Endothelial cell (in vitro differentiated cells): ENCODE results near the gene STX5. TPM values are rescaled to one million over a fixed set of nuclear protein-coding genes. Genes with fewer than 3 reads are reported as not detected.

Experiments
- DNase-seq: peaks from one replicate; pipeline ENCODE4 v3.0.0; 2021; ENCODE audit warnings: low spot score
- H3K27ac Mint-ChIP-seq: one replicate; pipeline ENCODE4 v1.8.0; 2021; ENCODE audit warnings: mixed read lengths, inconsistent platforms; ENCODE audit not compliant: unreplicated experiment
- H3K27me3 Mint-ChIP-seq: one replicate; pipeline ENCODE4 v1.8.0; 2021; ENCODE audit warnings: mild to moderate bottlenecking, moderate library complexity, mixed read lengths, inconsistent platforms; ENCODE audit not compliant: unreplicated experiment
- H3K36me3 Mint-ChIP-seq: one replicate; pipeline ENCODE4 v1.8.0; 2021; ENCODE audit warnings: mild to moderate bottlenecking, low read depth, mixed read lengths, inconsistent platforms; ENCODE audit not compliant: unreplicated experiment
- H3K4me1 Mint-ChIP-seq: one replicate; pipeline ENCODE4 v1.8.0; 2021; ENCODE audit warnings: mild to moderate bottlenecking, mixed read lengths, inconsistent platforms; ENCODE audit not compliant: unreplicated experiment
- H3K4me3 Mint-ChIP-seq: one replicate; pipeline ENCODE4 v1.8.0; 2021; ENCODE audit warnings: mild to moderate bottlenecking, mixed read lengths, inconsistent platforms; ENCODE audit not compliant: unreplicated experiment
- H3K9me3 Mint-ChIP-seq: one replicate; pipeline ENCODE4 v1.8.0; 2021; ENCODE audit warnings: mixed read lengths, inconsistent platforms; ENCODE audit not compliant: unreplicated experiment
- CTCF ChIP-seq: fragments of 200-600 bp; sonication (generic); IDR thresholded peaks from one replicate; pipeline ENCODE4 v1.5.0; 2021; ENCODE audit warnings: antibody characterized with exemption; ENCODE audit not compliant: unreplicated experiment
- total RNA-seq: library from RNA; stranded (reverse); fragmentation: NEBNext Ultra II Directional; extraction: Animal tissue kit (Norgen Biotek cat#: 25700); gene quantifications from one replicate; pipeline ENCODE4 v1.2.1, GENCODE V29; 2021; ENCODE audit not compliant: unreplicated experiment

Gene STX5
- total RNA-seq, 1 donor from 2014 or later: 37.9 TPM

- TF ChIP-seq CTCF: no peak
- peak; percentile 97 for DNase-seq
- Mint-ChIP-seq H3K27ac (peak within 1 kb of the TSS; percentile 95), H3K4me1 (peaks cover 32% of the 10 kb centered on the region), H3K4me3 (peak within 1 kb of the TSS; percentile 99), H3K9me3 (no peaks in the 10 kb centered on the region), H3K36me3 (peaks cover 28% of the 10 kb centered on the region), H3K27me3 (peaks cover 6% of the 10 kb centered on the region)
Measured at GRCh38 chr11:62805076-62805892, 26.6 kb downstream of the STX5 start, which contains the start of gene NXF1. Gene NXF1 (minus strand): TSS chr11:62805440. CDS start chr11:62805356, 84 bp downstream.

GRCh38 chr11:62804310-62805075 is 27.4 kb downstream of the STX5 start:
- no peak for DNase-seq
- TF ChIP-seq CTCF: no peak
- no peaks in the 10 kb centered on the region for H3K9me3 Mint-ChIP-seq
- H3K4me1 Mint-ChIP-seq: peaks cover 32% of the 10 kb centered on the region
- H3K36me3 Mint-ChIP-seq: peaks cover 33% of the 10 kb centered on the region
- peak overlapping the region; percentile 99 for H3K4me3 Mint-ChIP-seq
- H3K27me3 Mint-ChIP-seq: peaks cover 6% of the 10 kb centered on the region
- H3K27ac Mint-ChIP-seq: peak overlapping the region; percentile 94

- H3K36me3 Mint-ChIP-seq: peaks cover 50% of the 10 kb centered on the region
- H3K9me3 Mint-ChIP-seq: no peaks in the 10 kb centered on the region
- no peak overlapping the region for H3K27ac Mint-ChIP-seq
- H3K27me3 Mint-ChIP-seq: peaks cover 11% of the 10 kb centered on the region
- H3K4me1 Mint-ChIP-seq: peaks cover 16% of the 10 kb centered on the region
- no peak for TF ChIP-seq CTCF
- no peak overlapping the region for H3K4me3 Mint-ChIP-seq
- no peak for DNase-seq
Measured at GRCh38 chr11:62801071-62801470, 30.8 kb downstream of the STX5 start.

- H3K4me3 Mint-ChIP-seq: peak overlapping the region; percentile 72
- peaks cover 5% of the 10 kb centered on the region for H3K27me3 Mint-ChIP-seq
- peaks cover 8% of the 10 kb centered on the region for H3K4me1 Mint-ChIP-seq
- no peaks in the 10 kb centered on the region for H3K9me3 Mint-ChIP-seq
- DNase-seq: no peak
- no peak for TF ChIP-seq CTCF
- no peak overlapping the region for H3K27ac Mint-ChIP-seq
- H3K36me3 Mint-ChIP-seq: peaks cover 61% of the 10 kb centered on the region
Measured at GRCh38 chr11:62799486-62799885, 32.4 kb downstream of the STX5 start.
